ENCODE results near the gene KHDC3L.

GRCh38 chr6:73339340-73339739 lies 23.1 kb upstream of the KHDC3L start:
- no peak for TF ChIP-seq EZH2 (IDR thresholded peaks at IDR 0.05; ENCODE audit: insufficient read depth, poor library complexity, severe bottlenecking)
- TF ChIP-seq EZH2phosphoT487 (IDR thresholded peaks at IDR 0.05; ENCODE audit: insufficient read depth, low read depth) = no peak

Data from GM23248 (cell line).